ENCODE data around the gene FFAR4.
A peak's percentile ranks its signal among the peaks of the same experiment; 100 is the strongest.

The FFAR4 gene

GRCh38 chr10:93552780-93553179 is 13.7 kb upstream of the FFAR4 start:
- no peaks in the 10 kb centered on the region for H3K36me3 ChIP-seq
- H3K4me3 ChIP-seq = no peak overlapping the region
- H3K27me3 ChIP-seq = peaks cover 0 to 4% of the 10 kb centered on the region in 2 donors
- no peak for TF ChIP-seq CTCF (IDR thresholded peaks at IDR 0.05)
- no peak overlapping the region for H3K27ac ChIP-seq
- DNase-seq = no peak
- no peaks in the 10 kb centered on the region for H3K9me3 ChIP-seq
- intact Hi-C loops (cut with DNase I; ENCODE audit: low total_unique reads) = no loop called here
- H3K4me1 ChIP-seq = no peaks in the 10 kb centered on the region

GRCh38 chr10:93553482-93554315 is 12.8 kb upstream of the FFAR4 start:
- no peak for DNase-seq

GRCh38 chr10:93554316-93554663 is 12.2 kb upstream of the FFAR4 start:
- Histone ChIP-seq H3K36me3 (no peaks in the 10 kb centered on the region), H3K27me3 (no peaks in the 10 kb centered on the region), H3K4me3 (no peak overlapping the region), H3K9me3 (no peaks in the 10 kb centered on the region), H3K27ac (no peak overlapping the region), H3K4me1 (no peaks in the 10 kb centered on the region)
- no peak for TF ChIP-seq CTCF (IDR thresholded peaks at IDR 0.05)
- no peak for DNase-seq
- intact Hi-C loops (cut with DNase I; ENCODE audit: low total_unique reads) = no loop called here

More at GRCh38 chr10:93553482-93554315, 12.8 kb upstream of the FFAR4 start:
- no peak for TF ChIP-seq CTCF (IDR thresholded peaks at IDR 0.05)
- H3K4me1 ChIP-seq = no peaks in the 10 kb centered on the region
- no peaks in the 10 kb centered on the region for H3K36me3 ChIP-seq
- no peaks in the 10 kb centered on the region for H3K9me3 ChIP-seq
- peaks cover 0 to 4% of the 10 kb centered on the region in 2 donors for H3K27me3 ChIP-seq
- intact Hi-C loops (cut with DNase I; ENCODE audit: low total_unique reads) = no loop called here
- no peak overlapping the region for H3K4me3 ChIP-seq
- no peak overlapping the region for H3K27ac ChIP-seq

GRCh38 chr10:93554760-93555432 is 11.6 kb upstream of the FFAR4 start:
- H3K27me3 ChIP-seq = no peaks in the 10 kb centered on the region
- no peak overlapping the region for H3K4me3 ChIP-seq
- H3K4me1 ChIP-seq = no peaks in the 10 kb centered on the region
- H3K27ac ChIP-seq = no peak overlapping the region
- no peaks in the 10 kb centered on the region for H3K9me3 ChIP-seq
- intact Hi-C loops (cut with DNase I; ENCODE audit: low total_unique reads) = no loop called here
- H3K36me3 ChIP-seq = no peaks in the 10 kb centered on the region
- TF ChIP-seq CTCF (IDR thresholded peaks at IDR 0.05) = peak; percentile 56 to 64
- DNase-seq = peak; percentile 65 to 80

- H3K4me3 ChIP-seq = no peak overlapping the region
- no peaks in the 10 kb centered on the region for H3K4me1 ChIP-seq
- no peak for DNase-seq
- no peak for TF ChIP-seq CTCF (IDR thresholded peaks at IDR 0.05)
- no peaks in the 10 kb centered on the region for H3K27me3 ChIP-seq
- intact Hi-C loops (cut with DNase I; ENCODE audit: low total_unique reads) = no loop called here
- H3K27ac ChIP-seq = no peak overlapping the region
- H3K36me3 ChIP-seq = no peaks in the 10 kb centered on the region
- no peaks in the 10 kb centered on the region for H3K9me3 ChIP-seq
Observed at GRCh38 chr10:93559490-93559889, 7.0 kb upstream of the FFAR4 start.
